Ascending aorta (tissue), 2 donors: Measurements from ENCODE around the gene CYP1A1. TPM values are rescaled to one million over a fixed set of nuclear protein-coding genes. Genes with fewer than 3 reads are reported as not detected.

ENCODE experiments used
- DNase-seq, 2 donors: peaks; one replicate each; pipeline ENCODE4 v3.0.0-alpha.2; 2019; ENCODE audit warnings: low spot score in 2 of 2
- H3K27ac ChIP-seq, 2 donors: fragments of 200-600 bp; sonication (generic); one replicate each; pipeline ENCODE4 v1.5.1; 2016 to 2017; ENCODE audit warnings: mild to moderate bottlenecking in 1 of 2
- H3K27me3 ChIP-seq: fragments of 200-600 bp; sonication (generic); one replicate; pipeline ENCODE4 v1.5.1; 2017
- H3K36me3 ChIP-seq, 2 donors: fragments of 200-600 bp; sonication (generic); one replicate each; pipeline ENCODE4 v1.5.1; 2016
- H3K4me1 ChIP-seq, 2 donors: fragments of 200-600 bp; sonication (generic); one replicate each; pipeline ENCODE4 v1.5.1; 2016 to 2017; ENCODE audit warnings: mild to moderate bottlenecking in 1 of 2
- H3K4me3 ChIP-seq, 2 donors: fragments of 200-600 bp; sonication (generic); one replicate each; pipeline ENCODE4 v1.5.1; 2016 to 2017; ENCODE audit warnings: mild to moderate bottlenecking in 1 of 2
- H3K9me3 ChIP-seq, 2 donors: fragments of 200-600 bp; sonication (generic); one replicate each; pipeline ENCODE4 v1.5.1; 2016
- intact Hi-C: fragments of 100-400 bp; cut with DNase I; formaldehyde crosslinking; loops from one replicate; pipeline ENCODE4 v1.15.1; 2023
- total RNA-seq: library from RNA; depleted of rRNA; stranded (reverse); fragments of >200 nt; gene quantifications from one replicate; pipeline ENCODE4 v1.1.0, GENCODE V29; 2016
- TF ChIP-seq, protein P1 (sequence below), 3 experiments: fragments of 200-600 bp in 2 of 3; fragments of 450-650 bp in 1 of 3; sonication (generic) in 2 of 3; IDR thresholded peaks; one replicate each; pipeline ENCODE4 v1.5.1; 2016 to 2019; ENCODE audit warnings: antibody characterized with exemption in 3 of 3, mild to moderate bottlenecking in 1 of 3, moderate library complexity in 1 of 3

CYP1A1 gene
- total RNA-seq, 1 donor from 2014 or later = 10.3 TPM

DNA sequence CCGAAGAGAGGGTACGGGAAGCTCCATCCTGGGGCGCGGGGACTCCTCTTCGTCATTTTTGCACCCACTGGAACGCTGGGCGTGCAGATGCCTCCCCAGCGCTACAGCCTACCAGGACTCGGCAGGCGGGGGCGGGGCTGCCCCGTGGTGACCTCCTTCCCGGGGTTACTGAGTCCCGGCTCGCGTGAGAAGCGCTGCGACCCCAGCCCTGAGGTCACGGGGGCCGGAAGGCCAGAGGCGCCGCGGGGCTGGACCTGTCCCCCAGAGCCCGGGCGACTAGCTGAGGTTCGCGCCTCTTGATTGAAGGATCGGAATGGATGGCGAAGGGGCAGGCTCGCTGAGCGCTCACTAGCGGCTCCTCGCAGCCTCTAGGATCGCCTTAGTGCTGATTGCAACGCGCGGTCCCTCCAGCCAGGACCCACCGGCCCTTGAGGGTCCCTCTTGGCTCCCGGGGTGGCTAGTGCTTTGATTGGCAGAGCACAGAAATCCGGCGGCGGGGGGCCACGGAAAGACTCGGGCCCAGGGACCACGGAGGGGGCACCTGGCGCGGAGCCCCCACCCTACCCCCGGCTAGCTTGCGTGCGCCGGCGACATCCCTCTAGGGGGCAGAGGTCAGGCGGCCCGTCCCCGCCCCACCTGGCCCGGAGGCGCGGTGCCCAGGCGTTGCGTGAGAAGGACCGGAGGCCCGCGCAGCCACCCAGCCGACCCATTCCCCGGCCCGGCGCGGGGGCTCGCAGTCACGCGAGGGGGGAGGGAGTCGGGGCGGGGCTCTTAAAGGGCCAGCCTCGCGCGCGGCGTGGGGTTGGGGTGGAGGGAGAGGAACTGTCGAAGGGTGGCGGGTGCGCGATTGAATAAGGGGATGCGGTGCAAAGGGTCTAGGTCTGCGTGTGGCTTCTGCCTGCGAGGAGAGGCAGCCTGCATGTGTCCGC, 781 bp upstream of the CYP1A1 start:
- Histone ChIP-seq H3K27ac (peak overlapping the region; percentile 35 to 39), H3K4me1 (peaks cover 4 to 12% of the 10 kb centered on the region in 2 donors), H3K36me3 (no peaks in the 10 kb centered on the region), H3K9me3 (no peaks in the 10 kb centered on the region), H3K27me3 (no peaks in the 10 kb centered on the region), H3K4me3 (peak overlapping the region; percentile 71 to 78)
- DNase-seq = peak in 1 of 2 donors; percentile 67
- TF ChIP-seq, protein P1, sequence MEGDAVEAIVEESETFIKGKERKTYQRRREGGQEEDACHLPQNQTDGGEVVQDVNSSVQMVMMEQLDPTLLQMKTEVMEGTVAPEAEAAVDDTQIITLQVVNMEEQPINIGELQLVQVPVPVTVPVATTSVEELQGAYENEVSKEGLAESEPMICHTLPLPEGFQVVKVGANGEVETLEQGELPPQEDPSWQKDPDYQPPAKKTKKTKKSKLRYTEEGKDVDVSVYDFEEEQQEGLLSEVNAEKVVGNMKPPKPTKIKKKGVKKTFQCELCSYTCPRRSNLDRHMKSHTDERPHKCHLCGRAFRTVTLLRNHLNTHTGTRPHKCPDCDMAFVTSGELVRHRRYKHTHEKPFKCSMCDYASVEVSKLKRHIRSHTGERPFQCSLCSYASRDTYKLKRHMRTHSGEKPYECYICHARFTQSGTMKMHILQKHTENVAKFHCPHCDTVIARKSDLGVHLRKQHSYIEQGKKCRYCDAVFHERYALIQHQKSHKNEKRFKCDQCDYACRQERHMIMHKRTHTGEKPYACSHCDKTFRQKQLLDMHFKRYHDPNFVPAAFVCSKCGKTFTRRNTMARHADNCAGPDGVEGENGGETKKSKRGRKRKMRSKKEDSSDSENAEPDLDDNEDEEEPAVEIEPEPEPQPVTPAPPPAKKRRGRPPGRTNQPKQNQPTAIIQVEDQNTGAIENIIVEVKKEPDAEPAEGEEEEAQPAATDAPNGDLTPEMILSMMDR (IDR thresholded peaks at IDR 0.05) = no peak
- intact Hi-C loops = no loop called here

DNA sequence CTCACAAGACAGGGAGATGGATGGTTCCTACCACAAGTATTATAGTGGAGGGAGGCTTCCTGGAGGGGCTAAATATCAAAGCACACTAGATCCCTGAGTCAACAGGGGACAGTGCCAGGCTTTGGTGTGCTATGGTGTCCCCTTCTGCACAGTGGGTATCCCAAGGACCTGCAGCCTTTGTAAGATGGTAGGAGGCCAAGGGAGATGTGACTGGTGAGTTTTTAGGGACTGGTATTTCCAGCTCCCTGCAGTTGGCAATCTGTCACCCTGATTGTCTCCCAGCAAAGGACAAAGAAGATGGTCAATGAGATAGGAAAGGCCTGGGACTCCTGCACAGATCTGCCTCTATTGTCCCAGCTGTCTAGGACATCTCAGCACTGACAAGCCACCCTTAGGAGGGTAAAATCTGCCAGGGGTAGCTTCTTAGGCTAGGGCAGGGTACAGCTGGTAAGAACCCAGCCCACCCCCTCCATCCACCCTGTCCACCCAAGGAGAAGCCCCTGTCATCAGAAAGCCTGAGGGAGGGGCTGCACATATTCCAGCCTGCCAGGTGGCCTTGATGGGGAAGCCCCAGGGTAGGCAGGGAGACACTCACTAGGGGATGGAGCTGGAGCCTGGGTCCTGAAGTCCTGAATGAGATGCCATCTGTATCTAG, 631 bp downstream of the CYP1A1 start:
- peaks cover 4 to 12% of the 10 kb centered on the region in 2 donors for H3K4me1 ChIP-seq
- peak overlapping the region in 1 of 2 donors; percentile 71 for H3K4me3 ChIP-seq
- TF ChIP-seq, protein P1 (IDR thresholded peaks at IDR 0.05) = no peak
- DNase-seq = no peak
- H3K9me3 ChIP-seq = no peaks in the 10 kb centered on the region
- no peaks in the 10 kb centered on the region for H3K27me3 ChIP-seq
- H3K27ac ChIP-seq = no peak overlapping the region
- H3K36me3 ChIP-seq = no peaks in the 10 kb centered on the region
- intact Hi-C loops = no loop called here

DNA sequence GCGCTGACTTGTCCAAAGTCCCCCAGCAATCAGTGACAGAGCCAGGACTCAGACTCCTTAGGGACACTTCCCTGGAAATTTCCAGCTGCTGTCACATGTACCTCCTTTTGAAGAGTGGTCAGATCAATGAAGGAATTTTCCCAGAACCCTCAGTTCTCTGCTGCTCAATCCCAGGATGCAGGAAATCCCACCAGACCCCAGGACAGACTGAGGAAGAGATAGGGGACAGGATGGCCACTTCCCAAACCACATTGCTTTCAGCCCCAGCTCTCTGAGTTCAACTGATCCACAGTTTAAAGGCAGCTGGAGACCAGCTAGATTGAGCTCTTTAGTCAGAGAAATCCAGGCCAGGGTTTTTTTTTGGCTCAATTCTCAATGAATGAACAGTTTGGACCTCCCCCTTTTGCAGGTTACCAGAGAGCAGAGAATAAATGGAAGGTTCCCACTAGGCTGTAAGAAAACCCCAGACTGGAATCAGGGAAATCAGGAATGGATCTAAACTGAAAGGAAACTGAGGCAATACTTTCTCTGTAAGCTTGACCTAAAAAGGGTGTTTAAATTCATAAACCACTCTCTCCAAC, 1.5 kb downstream of the CYP1A1 start:
- Histone ChIP-seq H3K4me3 (no peak overlapping the region), H3K27me3 (no peaks in the 10 kb centered on the region), H3K4me1 (peaks cover 4 to 12% of the 10 kb centered on the region in 2 donors), H3K36me3 (no peaks in the 10 kb centered on the region), H3K27ac (no peak overlapping the region), H3K9me3 (no peaks in the 10 kb centered on the region)
- intact Hi-C loops = no loop called here
- no peak for DNase-seq
- TF ChIP-seq, protein P1 (IDR thresholded peaks at IDR 0.05) = no peak

DNA sequence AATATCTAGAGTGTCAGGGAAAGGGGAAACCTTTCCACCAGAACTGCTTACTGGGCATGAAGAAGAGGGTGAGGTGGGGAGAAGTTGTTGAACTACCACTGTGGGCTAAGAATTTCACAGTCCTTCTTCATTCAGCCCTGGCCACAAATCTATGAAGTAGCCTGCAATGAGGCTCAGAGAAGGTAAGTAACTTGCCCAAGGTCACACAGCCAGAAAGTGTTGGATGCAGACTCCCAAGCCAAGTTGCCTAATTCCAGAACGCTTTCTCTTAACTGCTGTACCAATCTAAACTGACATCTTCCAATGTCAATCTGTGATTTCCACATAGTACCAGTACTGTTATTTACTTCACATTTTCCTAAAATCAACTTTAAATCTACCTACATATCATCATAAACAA, 2.1 kb downstream of the CYP1A1 start:
- TF ChIP-seq, protein P1 (IDR thresholded peaks at IDR 0.05) = no peak

DNA sequence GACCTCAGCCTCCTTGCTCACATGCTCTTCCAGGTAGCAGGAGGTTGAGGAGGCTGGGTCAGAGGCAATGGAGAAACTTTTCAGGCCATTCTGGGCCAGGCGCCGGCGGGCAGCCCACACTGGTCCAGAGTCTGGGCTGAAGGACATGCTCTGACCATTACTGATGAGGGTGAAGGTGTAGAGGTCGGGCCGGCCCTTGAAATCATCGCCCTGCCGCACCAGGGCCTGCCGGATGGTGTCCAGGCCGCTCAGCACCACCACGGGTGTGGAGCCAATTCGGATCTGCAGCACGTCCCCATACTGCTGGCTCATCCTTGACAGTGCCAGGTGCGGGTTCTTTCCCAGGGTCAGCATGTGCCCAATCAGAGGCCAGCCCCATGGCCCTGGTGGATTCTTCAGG, 2.7 kb downstream of the CYP1A1 start:
- H3K4me3 ChIP-seq = no peak overlapping the region
- intact Hi-C loops = no loop called here
- no peak overlapping the region for H3K27ac ChIP-seq
- no peak for DNase-seq
- H3K9me3 ChIP-seq = no peaks in the 10 kb centered on the region
- TF ChIP-seq, protein P1 (IDR thresholded peaks at IDR 0.05) = no peak
- H3K36me3 ChIP-seq = no peaks in the 10 kb centered on the region
- H3K4me1 ChIP-seq = peaks cover 4 to 12% of the 10 kb centered on the region in 2 donors
- H3K27me3 ChIP-seq = no peaks in the 10 kb centered on the region

More for the DNA sequence above, 2.1 kb downstream of the CYP1A1 start:
- Histone ChIP-seq H3K27me3 (no peaks in the 10 kb centered on the region), H3K36me3 (no peaks in the 10 kb centered on the region), H3K4me3 (no peak overlapping the region), H3K9me3 (no peaks in the 10 kb centered on the region), H3K27ac (no peak overlapping the region), H3K4me1 (peaks cover 4 to 12% of the 10 kb centered on the region in 2 donors)
- no peak for DNase-seq
- intact Hi-C loops = no loop called here
